Kidney (tissue), 14 donors: ENCODE results near the gene CPED1. TPM values are rescaled to one million over a fixed set of nuclear protein-coding genes. Genes with fewer than 3 reads are reported as not detected.
"Not testable (repeated sequence)": the region's sequence is repeated elsewhere in the genome, so short reads cannot be mapped to it uniquely, and the experiment has no call there.

Source experiments
- DNase-seq, 5 donors: peaks; one replicate each; pipeline ENCODE4 v3.0.0-alpha.2; 2013 to 2020
- FAIRE-seq: peaks from 2 replicates; lab custom pipeline; 2012; peaks lifted over from hg19 to GRCh38; lab: Jason Lieb, UNC
- H3K27ac ChIP-seq, 2 donors: one replicate each; pipeline ENCODE4 v1.7.0; 2013; ENCODE audit warnings: low read depth in 2 of 2, low read length in 2 of 2, inconsistent platforms in 1 of 2
- H3K27me3 ChIP-seq: one replicate; pipeline ENCODE4 v1.7.1; 2013; ENCODE audit warnings: low read length, inconsistent platforms; ENCODE audit not compliant: control insufficient read depth, insufficient read depth
- H3K36me3 ChIP-seq, 3 donors: one replicate each; pipeline versions ENCODE4 v1.7.0 to v1.7.1; 2013; ENCODE audit warnings: low read length in 3 of 3, control low read depth in 1 of 3, inconsistent platforms in 1 of 3; ENCODE audit not compliant: insufficient read depth in 3 of 3, control insufficient read depth in 2 of 3
- H3K4me1 ChIP-seq, 3 donors: one replicate each; pipeline versions ENCODE4 v1.7.0 to v1.7.1; 2013; ENCODE audit warnings: low read length in 3 of 3, inconsistent platforms in 1 of 3, low read depth in 1 of 3; ENCODE audit not compliant: control insufficient read depth in 2 of 3, insufficient read depth in 2 of 3
- H3K4me3 ChIP-seq, 3 donors: one replicate each; pipeline versions ENCODE4 v1.7.0 to v1.8.1; 2013; ENCODE audit warnings: low read length in 3 of 3, control low read depth in 1 of 3, inconsistent platforms in 1 of 3
- H3K9ac ChIP-seq, 3 donors: one replicate each; pipeline versions ENCODE4 v1.7.0 to v1.7.1; 2013; ENCODE audit warnings: low read length in 3 of 3, control low read depth in 1 of 3, inconsistent platforms in 1 of 3
- H3K9me3 ChIP-seq, 3 donors: one replicate each; pipeline versions ENCODE4 v1.7.0 to v1.7.1; 2013; ENCODE audit warnings: low read length in 3 of 3, control low read depth in 1 of 3, inconsistent platforms in 1 of 3; ENCODE audit not compliant: control insufficient read depth in 2 of 3, insufficient read depth in 1 of 3
- intact Hi-C: fragments of 100-400 bp; cut with DNase I; formaldehyde crosslinking; loops from one replicate; pipeline ENCODE4 v1.11.1; 2022
- polyA plus RNA-seq: library from polyadenylated mRNA; stranded (reverse); fragments of 350-450 nt; fragmentation: Illumina TruSeq; extraction: RNeasy Lipid Tissue Mini Kit (QIAGEN cat#74804); gene quantifications from one replicate; pipeline ENCODE4 v1.2.3, GENCODE V29; 2014; ENCODE audit warnings: low read depth, low replicate concordance; ENCODE audit not compliant: insufficient read depth
- total RNA-seq: library from RNA; stranded (reverse); fragmentation: NEBNext Ultra II Directional; extraction: Animal tissue kit (Norgen Biotek cat#: 25700); gene quantifications from one replicate; pipeline ENCODE4 v1.2.1, GENCODE V29; 2021
- TF ChIP-seq, protein P1 (sequence below): IDR thresholded peaks from 3 replicates; pipeline ENCODE4 v1.5.1; 2012; ENCODE audit warnings: mild to moderate bottlenecking, moderate library complexity, borderline replicate concordance; ENCODE audit not compliant: insufficient read depth; ENCODE audit errors: extremely low read depth
- donor health status: control.
- donor health status: control.
- donor health status: control.
- donor health status: control.
- donor health status: control.
- donor health status: DM: yes; HTN: yes; CAD: no.
- donor health status: Normal renal cell carcinoma (clear cell type).

CPED1 gene
- total and polyA plus RNA-seq, 2 donors from 2014 or later: 2.9 to 16.9 TPM

DNA sequence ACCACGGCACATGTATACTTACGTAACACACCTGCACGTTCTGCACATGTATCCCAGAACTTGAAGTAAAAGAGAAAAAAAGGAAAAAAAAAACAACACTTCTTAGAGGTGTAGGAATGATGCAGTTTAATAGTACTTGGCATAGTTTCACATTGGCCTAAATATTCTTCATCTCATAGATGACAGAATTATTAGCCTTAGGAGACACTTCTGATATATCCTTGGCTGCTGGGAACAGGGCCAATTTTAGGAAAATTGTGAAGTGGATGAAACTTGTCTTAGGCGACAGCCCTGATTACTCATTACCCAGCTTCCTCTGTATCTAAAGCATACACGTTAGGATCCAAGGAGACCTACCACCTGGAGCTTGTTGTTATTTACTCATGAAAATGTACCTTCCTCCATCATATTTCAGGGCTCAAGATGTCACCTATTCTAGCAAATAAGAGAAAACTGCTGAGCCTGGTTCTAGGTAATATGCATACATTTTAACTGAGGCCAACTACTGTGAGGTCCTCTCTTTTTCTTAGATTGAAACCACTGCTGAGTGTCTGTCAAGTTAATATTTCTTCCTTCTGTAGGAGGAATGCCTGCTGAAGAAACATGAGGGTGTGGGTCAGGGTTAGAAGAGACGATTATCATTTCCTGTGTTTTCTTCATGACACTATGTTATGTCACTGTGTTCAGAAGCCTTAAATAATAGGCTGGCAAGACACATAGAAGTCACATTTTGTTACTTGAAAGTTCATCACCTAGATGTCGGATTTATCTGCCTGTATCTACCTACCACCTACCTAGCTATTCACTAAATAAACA is 44.3 kb downstream of the CPED1 start:
- DNase-seq: peak in 2 of 5 donors; percentile 60 to 80
- Histone ChIP-seq H3K27ac (peak overlapping the region; percentile 9 to 57), H3K4me1 (peaks cover 0 to 4% (median 3%) of the 10 kb centered on the region in 3 donors), H3K4me3 (no peak overlapping the region), H3K27me3 (no peaks in the 10 kb centered on the region), H3K36me3 (no peaks in the 10 kb centered on the region), H3K9me3 (no peaks in the 10 kb centered on the region), H3K9ac (no peak overlapping the region)
- intact Hi-C loops: no loop called here
- no peak for FAIRE-seq
- TF ChIP-seq, protein P1, sequence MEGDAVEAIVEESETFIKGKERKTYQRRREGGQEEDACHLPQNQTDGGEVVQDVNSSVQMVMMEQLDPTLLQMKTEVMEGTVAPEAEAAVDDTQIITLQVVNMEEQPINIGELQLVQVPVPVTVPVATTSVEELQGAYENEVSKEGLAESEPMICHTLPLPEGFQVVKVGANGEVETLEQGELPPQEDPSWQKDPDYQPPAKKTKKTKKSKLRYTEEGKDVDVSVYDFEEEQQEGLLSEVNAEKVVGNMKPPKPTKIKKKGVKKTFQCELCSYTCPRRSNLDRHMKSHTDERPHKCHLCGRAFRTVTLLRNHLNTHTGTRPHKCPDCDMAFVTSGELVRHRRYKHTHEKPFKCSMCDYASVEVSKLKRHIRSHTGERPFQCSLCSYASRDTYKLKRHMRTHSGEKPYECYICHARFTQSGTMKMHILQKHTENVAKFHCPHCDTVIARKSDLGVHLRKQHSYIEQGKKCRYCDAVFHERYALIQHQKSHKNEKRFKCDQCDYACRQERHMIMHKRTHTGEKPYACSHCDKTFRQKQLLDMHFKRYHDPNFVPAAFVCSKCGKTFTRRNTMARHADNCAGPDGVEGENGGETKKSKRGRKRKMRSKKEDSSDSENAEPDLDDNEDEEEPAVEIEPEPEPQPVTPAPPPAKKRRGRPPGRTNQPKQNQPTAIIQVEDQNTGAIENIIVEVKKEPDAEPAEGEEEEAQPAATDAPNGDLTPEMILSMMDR: no peak

DNA sequence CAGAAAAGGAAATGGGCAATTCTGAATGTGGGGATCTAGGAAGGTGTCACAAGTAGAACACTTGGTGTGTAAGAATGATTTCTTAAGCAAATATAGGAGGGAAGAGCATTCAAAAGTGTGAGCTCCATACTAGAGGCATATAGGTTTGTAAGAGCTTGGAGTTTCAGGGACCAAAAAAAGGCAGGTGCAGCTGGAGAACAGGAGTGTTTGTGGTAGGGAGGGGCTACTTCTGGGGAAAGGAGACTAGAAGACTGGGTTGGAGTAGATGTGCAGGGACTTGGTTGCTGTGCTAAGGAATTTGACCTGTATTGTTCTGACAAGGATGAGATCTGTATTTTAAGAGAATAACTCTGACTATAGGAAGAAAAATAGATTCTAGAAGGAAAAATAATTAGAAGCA is 46.4 kb downstream of the CPED1 start:
- no peaks in the 10 kb centered on the region for H3K27me3 ChIP-seq
- FAIRE-seq: no peak
- TF ChIP-seq, protein P1: no peak
- no peaks in the 10 kb centered on the region for H3K9me3 ChIP-seq
- DNase-seq: no peak
- no peak overlapping the region for H3K9ac ChIP-seq
- no peak overlapping the region for H3K27ac ChIP-seq
- H3K36me3 ChIP-seq: no peaks in the 10 kb centered on the region
- H3K4me3 ChIP-seq: no peak overlapping the region
- intact Hi-C loops: no loop called here
- H3K4me1 ChIP-seq: peaks cover 0 to 5% (median 0%) of the 10 kb centered on the region in 3 donors

DNA sequence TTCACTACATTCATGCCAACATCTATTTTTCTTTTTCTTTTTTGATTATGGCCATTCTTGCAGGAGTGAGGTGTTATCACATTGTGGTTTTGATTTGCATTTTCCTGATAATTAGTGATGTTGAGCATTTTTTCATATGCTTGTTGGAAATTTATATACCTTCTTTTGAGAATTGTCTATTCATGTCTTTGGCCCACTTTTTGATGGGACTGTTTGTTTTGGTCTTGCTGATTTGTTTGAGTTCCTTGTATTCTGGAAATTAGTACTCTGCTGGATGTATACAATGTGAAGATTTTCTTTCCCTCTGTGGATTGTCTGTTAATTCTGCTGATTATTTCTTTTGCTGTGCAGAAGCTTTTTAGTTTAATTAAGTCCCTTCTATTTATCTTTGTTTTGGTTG is 48.3 kb downstream of the CPED1 start:
- intact Hi-C loops, H3K27ac ChIP-seq, H3K9me3 ChIP-seq, H3K27me3 ChIP-seq, H3K36me3 ChIP-seq, H3K9ac ChIP-seq, DNase-seq, H3K4me3 ChIP-seq, FAIRE-seq, H3K4me1 ChIP-seq: not testable (repeated sequence)

DNA sequence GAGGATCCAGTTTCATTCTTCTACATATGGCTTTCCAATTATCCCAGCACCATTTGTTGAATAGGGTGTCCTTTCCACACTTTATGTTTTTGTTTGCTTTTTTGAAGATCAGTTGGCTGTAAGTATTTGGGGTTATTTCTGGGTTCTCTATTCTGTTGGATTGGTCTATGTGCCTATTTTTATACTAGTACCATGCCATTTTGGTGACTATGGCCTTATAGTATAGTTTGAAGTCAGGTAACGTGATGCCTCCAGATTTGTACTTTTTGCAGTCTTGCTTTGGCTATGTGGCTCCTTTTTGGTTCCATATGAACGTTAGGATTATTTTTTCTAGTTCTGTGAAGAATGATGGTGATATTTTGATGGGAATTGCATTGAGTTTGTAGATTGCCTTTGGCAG is 48.8 kb downstream of the CPED1 start:
- intact Hi-C loops, H3K27me3 ChIP-seq, H3K36me3 ChIP-seq, H3K9ac ChIP-seq, H3K27ac ChIP-seq, H3K4me1 ChIP-seq, H3K4me3 ChIP-seq, DNase-seq, H3K9me3 ChIP-seq, FAIRE-seq: not testable (repeated sequence)
